Spinal cord (tissue), 10 donors: ENCODE results near the gene ALOX5AP. TPM values are rescaled to one million over a fixed set of nuclear protein-coding genes. Genes with fewer than 3 reads are reported as not detected.
A peak's percentile ranks its signal among the peaks of the same experiment; 100 is the strongest.

Experiments used
- DNase-seq, 6 donors: peaks; one replicate each; pipeline versions ENCODE4 v3.0.0 to v3.0.0-alpha.2; 2013 to 2015; ENCODE audit warnings: low spot score in 6 of 6, low read depth in 4 of 6
- H3K27ac ChIP-seq: one replicate; pipeline ENCODE4 v1.5.1; 2013; ENCODE audit warnings: low read depth, low read length, control low read depth
- H3K27me3 ChIP-seq: one replicate; pipeline ENCODE4 v1.6.1; 2013; ENCODE audit warnings: low read length; ENCODE audit not compliant: control insufficient read depth, insufficient read depth
- H3K36me3 ChIP-seq: one replicate; pipeline ENCODE4 v1.6.1; 2013; ENCODE audit warnings: low read length; ENCODE audit not compliant: control insufficient read depth, insufficient read depth
- H3K4me1 ChIP-seq: one replicate; pipeline ENCODE4 v1.6.1; 2013; ENCODE audit warnings: low read length; ENCODE audit not compliant: control insufficient read depth, insufficient read depth
- H3K4me3 ChIP-seq: one replicate; pipeline ENCODE4 v1.5.1; 2013; ENCODE audit warnings: low read depth, low read length, control low read depth
- H3K9me3 ChIP-seq: one replicate; pipeline ENCODE4 v1.6.1; 2013; ENCODE audit warnings: low read length; ENCODE audit not compliant: control insufficient read depth, insufficient read depth
- WGBS: methylation state at CpG from one replicate; pipeline ENCODE4 v1.1.5; 2013; ENCODE audit warnings: missing lambda C conversion rate; ENCODE audit not compliant: insufficient coverage; 5-methylcytosine and 5-hydroxymethylcytosine counted together
- polyA plus RNA-seq, 2 donors: library from polyadenylated mRNA; unstranded; fragments of 120-200 nt; gene quantifications; one replicate each; pipeline ENCODE4 v1.2.1, GENCODE V29; 2013; ENCODE audit not compliant: insufficient read length in 2 of 2
- total RNA-seq, 2 donors: library from RNA; depleted of rRNA in 1 of 2; stranded (reverse); fragments of 120-200 nt in 1 of 2; fragments of >200 nt in 1 of 2; gene quantifications; one replicate each; pipeline versions ENCODE4 v1.2.3 to v1.2.4, GENCODE V29; 2013 to 2014
- donor health status: healthy.

Gene ALOX5AP
- total and polyA plus RNA-seq, 4 donors, result 9.6 to 23.1 (median 11.0) TPM

- DNase-seq, result no peak
- H3K4me1 ChIP-seq, result peaks cover 3% of the 10 kb centered on the region
- WGBS, result 86% methylated on average over 2 of the region's 2 CpGs
- H3K36me3 ChIP-seq, result no peaks in the 10 kb centered on the region
- H3K27me3 ChIP-seq, result no peaks in the 10 kb centered on the region
- no peak overlapping the region for H3K27ac ChIP-seq
- no peaks in the 10 kb centered on the region for H3K9me3 ChIP-seq
- no peak overlapping the region for H3K4me3 ChIP-seq
Measured at GRCh38 chr13:30776661-30777060, 41.3 kb downstream of the ALOX5AP start.

DNA sequence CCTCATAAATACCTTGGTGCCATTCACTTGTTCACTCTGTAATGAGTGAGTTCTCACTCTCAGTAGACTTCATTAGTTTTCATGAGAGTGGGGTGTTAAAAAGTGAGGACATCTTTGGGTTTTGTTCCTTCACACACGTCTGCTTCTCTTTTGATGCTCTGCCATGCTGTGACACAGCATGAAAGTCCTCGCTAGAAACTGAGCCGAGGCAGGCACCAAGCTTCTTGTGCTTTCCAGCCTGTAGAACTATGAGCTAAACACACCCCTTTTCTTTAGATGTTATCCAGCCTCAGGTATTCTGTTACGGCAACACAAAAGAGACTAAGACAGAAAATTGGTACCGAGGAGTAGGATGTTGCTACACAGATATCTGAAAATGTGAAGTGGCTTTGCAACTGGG lies 43.7 kb downstream of the ALOX5AP start:
- no peak for DNase-seq
- Histone ChIP-seq H3K27ac (no peak overlapping the region), H3K36me3 (no peaks in the 10 kb centered on the region), H3K27me3 (no peaks in the 10 kb centered on the region), H3K9me3 (no peaks in the 10 kb centered on the region), H3K4me3 (no peak overlapping the region), H3K4me1 (peaks cover 3% of the 10 kb centered on the region)
- WGBS, result 43% methylated on average over 3 of the region's 5 CpGs

DNA sequence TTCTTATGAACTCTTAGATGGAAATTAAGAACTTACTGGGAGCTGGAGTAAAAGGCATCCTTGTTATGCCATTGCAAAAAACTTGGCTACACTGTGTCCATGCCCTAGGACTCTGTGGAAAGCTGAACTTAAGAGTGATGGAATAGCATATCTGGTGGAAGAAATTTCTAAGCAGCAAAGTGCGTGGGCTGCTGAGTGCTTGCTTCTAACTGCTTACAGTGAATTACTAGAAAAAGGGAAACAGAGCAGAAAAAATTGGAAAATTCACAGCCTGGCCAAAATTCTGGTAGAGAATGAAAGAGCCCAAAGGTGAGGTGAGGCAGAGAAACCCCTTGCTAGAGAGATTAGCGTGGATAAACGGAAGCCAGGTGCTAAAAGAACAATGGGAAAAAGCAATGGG lies 44.3 kb downstream of the ALOX5AP start:
- WGBS, result 63% methylated on average over 1 of the region's 3 CpGs
- H3K9me3 ChIP-seq, result no peaks in the 10 kb centered on the region
- peak overlapping the region; percentile 15 for H3K27ac ChIP-seq
- peaks cover 3% of the 10 kb centered on the region for H3K4me1 ChIP-seq
- no peaks in the 10 kb centered on the region for H3K27me3 ChIP-seq
- no peaks in the 10 kb centered on the region for H3K36me3 ChIP-seq
- H3K4me3 ChIP-seq, result no peak overlapping the region
- no peak for DNase-seq

DNA sequence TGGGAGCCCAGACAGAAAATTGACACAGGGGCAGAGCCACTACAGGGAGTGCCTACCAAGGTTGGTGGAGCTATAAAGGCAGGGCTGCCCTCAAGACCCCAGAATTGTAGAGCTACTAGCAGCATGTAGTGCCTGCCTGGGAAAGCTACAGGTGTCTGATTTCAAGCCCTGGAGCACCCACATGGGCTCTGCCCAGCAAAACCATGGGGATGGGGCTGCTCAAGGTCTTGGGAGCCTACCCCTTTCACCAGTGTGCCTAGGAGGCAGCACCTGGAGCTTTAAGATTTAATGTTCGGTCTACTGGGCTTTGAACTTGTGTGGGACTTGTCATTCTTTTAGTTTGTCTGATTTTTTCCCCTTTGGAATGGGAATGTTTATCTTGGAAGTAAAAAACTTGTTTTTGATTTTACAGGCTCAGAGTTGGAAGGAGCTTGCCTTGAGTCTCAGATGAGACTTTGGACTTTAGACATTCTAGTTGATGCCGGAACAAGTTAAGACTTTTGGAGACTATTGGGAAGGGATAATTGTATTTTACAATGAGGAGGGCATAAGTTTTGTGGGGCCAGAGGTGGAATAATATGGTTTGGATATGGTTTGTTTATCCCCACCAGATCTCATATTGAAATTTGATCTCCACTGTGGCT lies 45.1 kb downstream of the ALOX5AP start:
- Histone ChIP-seq H3K4me1 (peaks cover 3% of the 10 kb centered on the region), H3K4me3 (no peak overlapping the region), H3K27me3 (no peaks in the 10 kb centered on the region), H3K27ac (no peak overlapping the region), H3K36me3 (no peaks in the 10 kb centered on the region), H3K9me3 (no peaks in the 10 kb centered on the region)
- WGBS, result 88% methylated on average over 2 of the region's 2 CpGs
- DNase-seq, result no peak

GRCh38 chr13:30785191-30785850 lies 50.0 kb downstream of the ALOX5AP start:
- H3K27me3 ChIP-seq, result no peaks in the 10 kb centered on the region
- DNase-seq, result no peak
- H3K4me1 ChIP-seq, result peaks cover 9% of the 10 kb centered on the region
- H3K4me3 ChIP-seq, result no peak overlapping the region
- 75% methylated on average over 3 of the region's 8 CpGs for WGBS
- no peaks in the 10 kb centered on the region for H3K9me3 ChIP-seq
- H3K27ac ChIP-seq, result no peak overlapping the region
- no peaks in the 10 kb centered on the region for H3K36me3 ChIP-seq

GRCh38 chr13:30786648-30787047 lies 51.3 kb downstream of the ALOX5AP start:
- H3K36me3 ChIP-seq, result no peaks in the 10 kb centered on the region

DNA sequence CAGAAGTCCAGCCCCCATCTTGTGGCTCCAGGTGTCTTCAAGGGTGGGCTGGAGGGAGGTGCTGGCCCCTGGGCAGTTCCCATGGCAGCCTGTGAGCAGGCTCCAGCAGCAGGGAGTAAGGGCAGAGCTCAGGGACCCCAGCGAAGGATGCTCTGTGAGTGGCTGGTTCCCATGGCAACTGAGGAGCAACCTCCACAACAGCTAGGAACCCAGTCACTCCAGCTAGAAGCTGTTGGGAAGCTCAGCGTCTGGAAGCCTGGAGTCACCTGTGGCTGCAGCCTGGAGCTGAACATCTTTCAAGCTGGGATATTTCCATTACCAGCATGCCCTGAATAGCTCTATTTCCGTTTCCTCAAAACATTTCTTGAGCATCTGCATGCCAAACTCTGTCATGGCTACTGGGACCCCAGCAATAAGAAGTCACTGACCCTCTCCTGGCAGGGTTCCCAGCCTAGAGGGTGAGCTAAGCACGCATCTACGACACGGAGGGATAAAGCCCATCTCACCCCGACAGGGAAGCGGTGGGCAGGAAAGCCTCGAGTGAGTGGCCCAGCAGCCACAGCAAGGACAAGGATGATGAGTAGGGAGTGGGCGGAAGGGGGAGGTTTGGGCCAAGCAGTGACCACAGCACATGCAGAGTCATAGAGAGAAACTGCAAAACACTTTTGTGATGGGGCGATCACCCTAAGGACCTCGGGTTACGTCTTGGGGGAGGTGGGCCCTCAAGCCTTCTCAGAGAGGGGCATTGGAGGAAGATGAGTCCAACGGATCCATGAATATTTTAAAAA lies 52.6 kb downstream of the ALOX5AP start:
- 59% methylated on average over 10 of the region's 14 CpGs for WGBS
- peak in 1 of 6 donors; percentile 79 for DNase-seq
- H3K9me3 ChIP-seq, result no peaks in the 10 kb centered on the region
- H3K4me3 ChIP-seq, result no peak overlapping the region
- no peaks in the 10 kb centered on the region for H3K27me3 ChIP-seq
- H3K36me3 ChIP-seq, result no peaks in the 10 kb centered on the region
- H3K27ac ChIP-seq, result no peak overlapping the region
- H3K4me1 ChIP-seq, result peaks cover 24% of the 10 kb centered on the region

More at GRCh38 chr13:30786648-30787047, 51.3 kb downstream of the ALOX5AP start:
- Histone ChIP-seq H3K9me3 (no peaks in the 10 kb centered on the region), H3K27ac (no peak overlapping the region), H3K4me1 (peaks cover 12% of the 10 kb centered on the region), H3K4me3 (no peak overlapping the region), H3K27me3 (no peaks in the 10 kb centered on the region)
- 100% methylated on average over 2 of the region's 2 CpGs for WGBS
- DNase-seq, result no peak

- Histone ChIP-seq H3K27me3 (no peaks in the 10 kb centered on the region), H3K4me3 (no peak overlapping the region), H3K4me1 (peaks cover 24% of the 10 kb centered on the region), H3K36me3 (no peaks in the 10 kb centered on the region), H3K9me3 (no peaks in the 10 kb centered on the region), H3K27ac (no peak overlapping the region)
- no peak for DNase-seq
- WGBS, result 83% methylated on average over 2 of the region's 3 CpGs
Measured at GRCh38 chr13:30789166-30789862, 54.0 kb downstream of the ALOX5AP start.

GRCh38 chr13:30790592-30790991 lies 55.2 kb downstream of the ALOX5AP start:
- peaks cover 24% of the 10 kb centered on the region for H3K4me1 ChIP-seq
- no peak for DNase-seq
- no peaks in the 10 kb centered on the region for H3K9me3 ChIP-seq
- H3K27ac ChIP-seq, result no peak overlapping the region
- WGBS, result 100% methylated on average over 1 of the region's 2 CpGs
- no peak overlapping the region for H3K4me3 ChIP-seq
- H3K36me3 ChIP-seq, result no peaks in the 10 kb centered on the region
- no peaks in the 10 kb centered on the region for H3K27me3 ChIP-seq
